Middle frontal gyrus (tissue), 1 donor: Measurements from ENCODE around the gene TMEM45A.
"Not testable (repeated sequence)": the region's sequence is repeated elsewhere in the genome, so short reads cannot be mapped to it uniquely, and the experiment has no call there.

Experiments used
- DNase-seq: peaks from one replicate; pipeline ENCODE4 v3.0.0-alpha.2; 2015; ENCODE audit warnings: low spot score; ENCODE audit errors: extremely low spot score

Gene TMEM45A

GRCh38 chr3:100575704-100576103, 83.3 kb downstream of the TMEM45A start:
- no peak for DNase-seq

- no peak for DNase-seq
Observed at GRCh38 chr3:100577382-100578008, 85.1 kb downstream of the TMEM45A start.

GRCh38 chr3:100578646-100579045, 86.2 kb downstream of the TMEM45A start:
- no peak for DNase-seq

- DNase-seq: no peak
Observed at GRCh38 chr3:100580147-100580546, 87.7 kb downstream of the TMEM45A start.

- DNase-seq: no peak
Observed at GRCh38 chr3:100581650-100582049, 89.2 kb downstream of the TMEM45A start.

GRCh38 chr3:100582157-100582556, 89.7 kb downstream of the TMEM45A start:
- DNase-seq: not testable (repeated sequence)

GRCh38 chr3:100584101-100584660, 91.8 kb downstream of the TMEM45A start:
- no peak for DNase-seq

GRCh38 chr3:100586832-100587231, 94.4 kb downstream of the TMEM45A start:
- DNase-seq: no peak

GRCh38 chr3:100588251-100588650, 95.8 kb downstream of the TMEM45A start:
- DNase-seq: no peak

- DNase-seq: peak; percentile 56
Observed at GRCh38 chr3:100590114-100590839, 97.9 kb downstream of the TMEM45A start.

GRCh38 chr3:100590840-100591147, 98.4 kb downstream of the TMEM45A start:
- DNase-seq: no peak

- no peak for DNase-seq
Observed at GRCh38 chr3:100591411-100591810, 99.0 kb downstream of the TMEM45A start.

- DNase-seq: no peak
Observed at GRCh38 chr3:100600181-100601042, 108.0 kb downstream of the TMEM45A start.

- no peak for DNase-seq
Observed at GRCh38 chr3:100602506-100603444, 110.4 kb downstream of the TMEM45A start.

GRCh38 chr3:100603469-100603868, 111.0 kb downstream of the TMEM45A start:
- no peak for DNase-seq

- no peak for DNase-seq
Observed at GRCh38 chr3:100605358-100605757, 112.9 kb downstream of the TMEM45A start.

- DNase-seq: no peak
Observed at GRCh38 chr3:100606894-100607512, 114.6 kb downstream of the TMEM45A start.

- DNase-seq: no peak
Observed at GRCh38 chr3:100609305-100609704, 116.9 kb downstream of the TMEM45A start, which contains the start of gene ADGRG7. Gene ADGRG7, plus strand, starts transcription at chr3:100609601. Its CDS starts 256 bp downstream, at chr3:100609857.

GRCh38 chr3:100609963-100610362, 117.5 kb downstream of the TMEM45A start:
- DNase-seq: no peak

GRCh38 chr3:100611221-100611620, 118.8 kb downstream of the TMEM45A start:
- DNase-seq: no peak
